ENCODE data around the gene PCSK9.

PCSK9 gene

GRCh38 chr1:55039342-55040082 is at the start of gene PCSK9:
Gene PCSK9 (plus strand): TSS chr1:55039548. CDS start chr1:55039838, 290 bp downstream.
- H3K4me2 ChIP-seq (ENCODE audit: low read length) = no peak within 1 kb of the TSS
- no peak within 1 kb of the TSS for H3K27ac ChIP-seq (ENCODE audit: low read depth, low read length, poor library complexity, severe bottlenecking)
- H3K9me3 ChIP-seq (ENCODE audit: low read length) = no peaks in the 10 kb centered on the region
- H3K27me3 ChIP-seq (ENCODE audit: insufficient read depth, low read length) = no peaks in the 10 kb centered on the region; the same call in 1 of the 2 replicates
- H2AFZ ChIP-seq (ENCODE audit: low read length) = no peak within 1 kb of the TSS
- H3K9ac ChIP-seq (ENCODE audit: low read length) = no peak within 1 kb of the TSS
- H3K79me2 ChIP-seq (ENCODE audit: insufficient read depth, low read length) = no peaks in the 10 kb centered on the region
- H3F3A ChIP-seq (ENCODE audit: insufficient read depth, low read length) = no peaks in the 10 kb centered on the region
- H4K20me1 ChIP-seq (ENCODE audit: insufficient read depth, low read length) = no peaks in the 10 kb centered on the region
- no peaks in the 10 kb centered on the region for H3K4me1 ChIP-seq (ENCODE audit: insufficient read depth, low read length, severe bottlenecking)
- no peak for TF ChIP-seq CTCF (IDR thresholded peaks at IDR 0.05; ENCODE audit: low read length)
- no peak for TF ChIP-seq EZH2 (IDR thresholded peaks at IDR 0.05; ENCODE audit: borderline replicate concordance, low read length)
- H3K9me2 ChIP-seq (ENCODE audit: low read depth, low read length) = no peaks in the 10 kb centered on the region
- H3K36me3 ChIP-seq (ENCODE audit: insufficient read depth, low read length) = no peaks in the 10 kb centered on the region
- H3K4me3 ChIP-seq (ENCODE audit: low read depth, low read length, poor library complexity, severe bottlenecking) = no peak within 1 kb of the TSS

GRCh38 chr1:54989968-54990810 is 49.2 kb upstream of the PCSK9 start:
- no peaks in the 10 kb centered on the region for H3K27me3 ChIP-seq (ENCODE audit: insufficient read depth, low read length)
- H3K4me2 ChIP-seq (ENCODE audit: low read length) = no peak overlapping the region
- TF ChIP-seq EZH2 (IDR thresholded peaks at IDR 0.05; ENCODE audit: borderline replicate concordance, low read length) = no peak
- TF ChIP-seq CTCF (IDR thresholded peaks at IDR 0.05; ENCODE audit: low read length) = no peak
- no peaks in the 10 kb centered on the region for H3F3A ChIP-seq (ENCODE audit: insufficient read depth, low read length)
- H3K79me2 ChIP-seq (ENCODE audit: insufficient read depth, low read length) = no peaks in the 10 kb centered on the region
- no peaks in the 10 kb centered on the region for H4K20me1 ChIP-seq (ENCODE audit: insufficient read depth, low read length)
- H3K4me1 ChIP-seq (ENCODE audit: insufficient read depth, low read length, severe bottlenecking) = no peaks in the 10 kb centered on the region
- H2AFZ ChIP-seq (ENCODE audit: low read length) = no peak overlapping the region
- no peaks in the 10 kb centered on the region for H3K36me3 ChIP-seq (ENCODE audit: insufficient read depth, low read length)
- no peak overlapping the region for H3K27ac ChIP-seq (ENCODE audit: low read depth, low read length, poor library complexity, severe bottlenecking)
- H3K9ac ChIP-seq (ENCODE audit: low read length) = no peak overlapping the region
- no peaks in the 10 kb centered on the region for H3K9me2 ChIP-seq (ENCODE audit: low read depth, low read length)
- no peaks in the 10 kb centered on the region for H3K9me3 ChIP-seq (ENCODE audit: low read length)
- no peak overlapping the region for H3K4me3 ChIP-seq (ENCODE audit: low read depth, low read length, poor library complexity, severe bottlenecking)

GRCh38 chr1:54990916-54991315 is 48.4 kb upstream of the PCSK9 start:
- H3K4me2 ChIP-seq (ENCODE audit: low read length) = no peak overlapping the region
- no peaks in the 10 kb centered on the region for H3K27me3 ChIP-seq (ENCODE audit: insufficient read depth, low read length)

More at GRCh38 chr1:54990916-54991315, 48.4 kb upstream of the PCSK9 start:
- Histone ChIP-seq H3K36me3 (ENCODE audit: insufficient read depth, low read length) (no peaks in the 10 kb centered on the region), H3K27ac (ENCODE audit: low read depth, low read length, poor library complexity, severe bottlenecking) (no peak overlapping the region), H3K9me3 (ENCODE audit: low read length) (no peaks in the 10 kb centered on the region), H4K20me1 (ENCODE audit: insufficient read depth, low read length) (no peaks in the 10 kb centered on the region), H3K4me3 (ENCODE audit: low read depth, low read length, poor library complexity, severe bottlenecking) (no peak overlapping the region), H3F3A (ENCODE audit: insufficient read depth, low read length) (no peaks in the 10 kb centered on the region), H2AFZ (ENCODE audit: low read length) (no peak overlapping the region), H3K79me2 (ENCODE audit: insufficient read depth, low read length) (no peaks in the 10 kb centered on the region), H3K4me1 (ENCODE audit: insufficient read depth, low read length, severe bottlenecking) (no peaks in the 10 kb centered on the region), H3K9ac (ENCODE audit: low read length) (no peak overlapping the region), H3K9me2 (ENCODE audit: low read depth, low read length) (no peaks in the 10 kb centered on the region)
- TF ChIP-seq CTCF (IDR thresholded peaks at IDR 0.05; ENCODE audit: low read length) (no peak), EZH2 (IDR thresholded peaks at IDR 0.05; ENCODE audit: borderline replicate concordance, low read length) (no peak)

All from OCI-LY1 (cell line).